Neural crest cell (in vitro differentiated cells): ENCODE results near the gene MTURN. TPM values are rescaled to one million over a fixed set of nuclear protein-coding genes. Genes with fewer than 3 reads are reported as not detected.

Experiments
- DNase-seq: peaks from one replicate; pipeline ENCODE4 v3.0.0; 2021; ENCODE audit warnings: low read depth, mixed read lengths, low spot score
- H3K27ac Mint-ChIP-seq: one replicate; pipeline ENCODE4 v1.8.0; 2021; ENCODE audit warnings: mild to moderate bottlenecking, mixed read lengths; ENCODE audit not compliant: unreplicated experiment
- H3K27me3 Mint-ChIP-seq: 2 replicates; pipeline ENCODE4 v1.8.0; 2021; ENCODE audit warnings: low read depth, mild to moderate bottlenecking, mixed read lengths
- H3K36me3 Mint-ChIP-seq: 2 replicates; pipeline ENCODE4 v1.8.0; 2021; ENCODE audit warnings: low read depth, mild to moderate bottlenecking, mixed read lengths
- H3K4me1 Mint-ChIP-seq: 2 replicates; pipeline ENCODE4 v1.8.0; 2021; ENCODE audit warnings: mixed read lengths
- H3K4me3 Mint-ChIP-seq: one replicate; pipeline ENCODE4 v1.8.0; 2021; ENCODE audit warnings: mild to moderate bottlenecking, mixed read lengths
- H3K9me3 Mint-ChIP-seq: 2 replicates; pipeline ENCODE4 v1.8.0; 2021; ENCODE audit warnings: mixed read lengths
- CTCF ChIP-seq: fragments of 200-600 bp; sonication (generic); conservative IDR thresholded peaks from 2 replicates; pipeline ENCODE4 v1.5.0; 2021; ENCODE audit warnings: antibody characterized with exemption, mild to moderate bottlenecking
- total RNA-seq: library from RNA; stranded (reverse); gene quantifications from 2 replicates; pipeline ENCODE4 v1.2.1, GENCODE V29; 2021

MTURN gene
- total RNA-seq, 1 donor from 2014 or later: 6.6 TPM

GRCh38 chr7:30181211-30181610, 46.4 kb downstream of the MTURN start:
- H3K27ac Mint-ChIP-seq: no peak overlapping the region
- DNase-seq: no peak
- H3K27me3 Mint-ChIP-seq: no peaks in the 10 kb centered on the region
- TF ChIP-seq CTCF: no peak
- no peaks in the 10 kb centered on the region for H3K36me3 Mint-ChIP-seq
- peaks cover 10% of the 10 kb centered on the region for H3K9me3 Mint-ChIP-seq
- no peaks in the 10 kb centered on the region for H3K4me1 Mint-ChIP-seq
- H3K4me3 Mint-ChIP-seq: no peak overlapping the region

GRCh38 chr7:30181736-30182522, 47.1 kb downstream of the MTURN start:
- H3K9me3 Mint-ChIP-seq: peaks cover 15% of the 10 kb centered on the region
- no peak overlapping the region for H3K4me3 Mint-ChIP-seq
- H3K36me3 Mint-ChIP-seq: no peaks in the 10 kb centered on the region
- TF ChIP-seq CTCF: no peak
- no peak for DNase-seq
- H3K4me1 Mint-ChIP-seq: no peaks in the 10 kb centered on the region
- H3K27ac Mint-ChIP-seq: no peak overlapping the region
- H3K27me3 Mint-ChIP-seq: no peaks in the 10 kb centered on the region

GRCh38 chr7:30182814-30183213, 48.0 kb downstream of the MTURN start:
- H3K27ac Mint-ChIP-seq: no peak overlapping the region
- H3K4me1 Mint-ChIP-seq: no peaks in the 10 kb centered on the region
- DNase-seq: no peak
- no peaks in the 10 kb centered on the region for H3K27me3 Mint-ChIP-seq
- H3K36me3 Mint-ChIP-seq: peaks cover 3% of the 10 kb centered on the region
- no peak overlapping the region for H3K4me3 Mint-ChIP-seq
- peaks cover 16% of the 10 kb centered on the region for H3K9me3 Mint-ChIP-seq
- no peak for TF ChIP-seq CTCF

- H3K36me3 Mint-ChIP-seq: peaks cover 6% of the 10 kb centered on the region
- TF ChIP-seq CTCF: no peak
- peaks cover 22% of the 10 kb centered on the region for H3K9me3 Mint-ChIP-seq
- no peak overlapping the region for H3K27ac Mint-ChIP-seq
- H3K4me1 Mint-ChIP-seq: peaks cover 3% of the 10 kb centered on the region
- no peak for DNase-seq
- H3K4me3 Mint-ChIP-seq: no peak overlapping the region
- no peaks in the 10 kb centered on the region for H3K27me3 Mint-ChIP-seq
Measured at GRCh38 chr7:30183749-30184369, 49.1 kb downstream of the MTURN start.

DNA sequence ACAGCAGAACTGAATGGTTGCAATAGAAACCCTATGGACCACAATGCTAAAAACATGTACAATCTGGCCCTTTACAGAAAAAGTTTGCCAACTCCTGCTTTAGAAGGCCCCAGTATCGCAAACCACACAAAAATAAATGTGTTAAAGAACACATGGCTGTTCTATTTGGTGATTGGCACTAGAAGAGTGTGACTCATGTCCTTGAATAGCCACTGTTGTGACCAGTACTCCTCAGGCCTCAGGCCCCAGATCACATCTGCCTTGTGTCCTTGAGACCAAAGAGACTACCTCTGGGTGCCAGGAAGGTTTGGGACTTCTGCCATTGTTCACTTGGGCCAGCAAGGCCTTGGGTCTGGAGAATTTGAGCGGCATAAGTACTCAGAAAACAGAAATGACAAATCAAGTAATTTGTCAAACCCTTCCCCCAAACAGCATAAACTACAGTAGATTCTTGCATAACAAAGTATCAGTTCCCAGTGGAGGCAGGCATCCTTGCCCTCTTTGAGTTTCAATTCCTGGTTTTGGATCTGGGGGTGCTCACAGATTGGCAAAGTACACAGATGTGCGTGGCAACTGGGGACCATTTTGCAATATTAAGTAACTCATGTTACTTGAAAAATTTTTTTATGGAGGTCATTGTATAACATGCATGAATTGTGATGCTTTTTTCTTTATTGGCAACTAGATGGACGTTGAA, 50.2 kb downstream of the MTURN start:
- Mint-ChIP-seq H3K27ac (no peak overlapping the region), H3K9me3 (peaks cover 26% of the 10 kb centered on the region), H3K27me3 (no peaks in the 10 kb centered on the region), H3K4me1 (peaks cover 12% of the 10 kb centered on the region), H3K4me3 (no peak overlapping the region), H3K36me3 (peaks cover 9% of the 10 kb centered on the region)
- TF ChIP-seq CTCF: no peak
- DNase-seq: no peak
